ENCODE measurements around the gene RABEP2.

Gene RABEP2

DNA sequence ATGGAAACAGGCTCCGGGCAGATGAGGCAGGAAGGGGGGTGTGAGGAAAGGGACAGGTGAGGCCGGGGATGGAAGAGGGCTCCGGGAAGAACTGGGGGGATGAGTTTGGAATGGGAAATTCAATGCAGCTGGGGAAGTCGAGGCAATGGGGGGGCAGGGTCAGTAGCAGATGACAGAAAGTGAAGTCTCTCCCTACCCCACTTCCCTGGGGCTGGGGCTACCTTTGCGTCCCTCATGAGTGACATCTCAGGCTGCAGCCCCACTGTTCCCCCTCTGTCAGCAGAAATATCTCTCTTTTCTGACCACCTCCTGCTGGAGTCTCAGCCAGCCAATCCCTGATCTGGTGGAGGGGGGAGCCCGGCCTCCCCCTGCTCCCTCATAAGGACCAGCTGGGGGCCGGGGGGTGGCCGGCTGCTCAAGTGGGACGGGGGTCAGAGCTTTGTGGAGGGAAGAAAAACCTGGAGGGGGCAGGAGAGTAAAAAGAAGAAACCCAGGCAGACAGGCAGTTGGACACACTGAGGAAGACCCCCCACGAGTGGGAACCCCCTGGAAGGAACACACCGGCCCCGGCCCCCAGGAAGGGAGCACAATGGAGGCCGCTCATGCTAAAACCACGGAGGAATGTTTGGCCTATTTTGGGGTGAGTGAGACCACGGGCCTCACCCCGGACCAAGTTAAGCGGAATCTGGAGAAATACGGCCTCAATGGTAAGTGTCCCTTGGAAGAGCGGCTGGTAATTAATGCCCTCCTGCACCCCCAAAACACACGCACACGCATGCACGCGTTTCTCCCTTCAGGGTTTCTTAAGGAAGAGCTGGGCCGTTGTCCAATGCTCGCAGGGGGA lies 46.7 kb downstream of the RABEP2 start, which contains the start of gene ATP2A1:
ATP2A1 (plus strand) TSS at position 406 of the 844 bp plus-strand sequence; CDS start at position 590, 184 bp downstream.
- CTCF ChIA-PET = no interaction called here
- POLR2A ChIA-PET = interaction anchor here (1.6 to 2.6 kb wide), 3 partner anchors 16 to 72 kb away, joined by 3 to 17 read pairs (median 7); partner anchors contain the start of genes NFATC2IP and SH2B1
- TF ChIP-seq FOXA1 (IDR thresholded peaks at IDR 0.05) (no peak), L3MBTL2 (conservative IDR thresholded peaks at IDR 0.05) (no peak), ARNT (IDR thresholded peaks at IDR 0.05) (no peak), FOXK2 (IDR thresholded peaks at IDR 0.05) (no peak), NFRKB (IDR thresholded peaks at IDR 0.05) (no peak), BHLHE40 (IDR thresholded peaks at IDR 0.05; ENCODE audit: borderline replicate concordance) (no peak), SUZ12 (IDR thresholded peaks at IDR 0.05) (no peak), SP1 (IDR thresholded peaks at IDR 0.05) (no peak), CTBP1 (IDR thresholded peaks at IDR 0.05; ENCODE audit: borderline replicate concordance) (no peak), FOXM1 (IDR thresholded peaks at IDR 0.05; ENCODE audit: borderline replicate concordance) (no peak), ELF4 (IDR thresholded peaks at IDR 0.05) (no peak), HDGF (IDR thresholded peaks at IDR 0.05; ENCODE audit: borderline replicate concordance) (no peak), TARDBP (IDR thresholded peaks at IDR 0.05) (no peak), LEF1 (IDR thresholded peaks at IDR 0.05; ENCODE audit: borderline replicate concordance) (no peak), ZNF384 (IDR thresholded peaks at IDR 0.05) (no peak)
- TF ChIP-seq, protein P1, sequence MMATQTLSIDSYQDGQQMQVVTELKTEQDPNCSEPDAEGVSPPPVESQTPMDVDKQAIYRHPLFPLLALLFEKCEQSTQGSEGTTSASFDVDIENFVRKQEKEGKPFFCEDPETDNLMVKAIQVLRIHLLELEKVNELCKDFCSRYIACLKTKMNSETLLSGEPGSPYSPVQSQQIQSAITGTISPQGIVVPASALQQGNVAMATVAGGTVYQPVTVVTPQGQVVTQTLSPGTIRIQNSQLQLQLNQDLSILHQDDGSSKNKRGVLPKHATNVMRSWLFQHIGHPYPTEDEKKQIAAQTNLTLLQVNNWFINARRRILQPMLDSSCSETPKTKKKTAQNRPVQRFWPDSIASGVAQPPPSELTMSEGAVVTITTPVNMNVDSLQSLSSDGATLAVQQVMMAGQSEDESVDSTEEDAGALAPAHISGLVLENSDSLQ (IDR thresholded peaks at IDR 0.05) = no peak
- no peak for DNase-seq (ENCODE audit: extremely low spot score)

DNA sequence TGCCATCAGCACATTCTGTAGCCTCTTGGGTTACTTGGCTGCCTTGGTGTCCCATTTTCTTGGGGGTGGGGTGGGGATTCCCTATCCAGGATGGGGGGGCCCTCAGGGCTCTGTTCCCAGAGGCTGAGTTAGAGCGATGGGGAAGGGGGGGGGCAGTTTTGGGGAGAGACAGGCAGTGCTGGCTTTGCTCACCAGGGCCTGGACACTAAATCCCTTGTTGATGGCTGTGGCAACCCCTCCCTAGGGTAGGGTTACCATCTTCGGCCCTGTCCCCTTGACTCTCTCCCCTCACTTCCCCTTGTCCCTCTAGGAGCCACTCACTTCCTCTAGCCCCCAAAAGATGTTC lies 47.4 kb downstream of the RABEP2 start:
- POLR2A ChIA-PET = interaction anchor here (0.8 kb wide), 1 partner anchor 55 kb away, joined by 4 read pairs; the partner anchor contains the start of gene ATXN2L
- DNase-seq (ENCODE audit: extremely low spot score) = no peak
- TF ChIP-seq BHLHE40 (IDR thresholded peaks at IDR 0.05; ENCODE audit: borderline replicate concordance) (no peak), L3MBTL2 (conservative IDR thresholded peaks at IDR 0.05) (no peak), HDGF (IDR thresholded peaks at IDR 0.05; ENCODE audit: borderline replicate concordance) (no peak), NFRKB (IDR thresholded peaks at IDR 0.05) (no peak), ARNT (IDR thresholded peaks at IDR 0.05) (no peak), SUZ12 (IDR thresholded peaks at IDR 0.05) (no peak), FOXA1 (IDR thresholded peaks at IDR 0.05) (no peak), SP1 (IDR thresholded peaks at IDR 0.05) (no peak), TARDBP (IDR thresholded peaks at IDR 0.05) (no peak), FOXM1 (IDR thresholded peaks at IDR 0.05; ENCODE audit: borderline replicate concordance) (no peak), ELF4 (IDR thresholded peaks at IDR 0.05) (no peak), FOXK2 (IDR thresholded peaks at IDR 0.05) (no peak)
- TF ChIP-seq, protein P1 (IDR thresholded peaks at IDR 0.05) = no peak
- CTCF ChIA-PET = no interaction called here

DNA sequence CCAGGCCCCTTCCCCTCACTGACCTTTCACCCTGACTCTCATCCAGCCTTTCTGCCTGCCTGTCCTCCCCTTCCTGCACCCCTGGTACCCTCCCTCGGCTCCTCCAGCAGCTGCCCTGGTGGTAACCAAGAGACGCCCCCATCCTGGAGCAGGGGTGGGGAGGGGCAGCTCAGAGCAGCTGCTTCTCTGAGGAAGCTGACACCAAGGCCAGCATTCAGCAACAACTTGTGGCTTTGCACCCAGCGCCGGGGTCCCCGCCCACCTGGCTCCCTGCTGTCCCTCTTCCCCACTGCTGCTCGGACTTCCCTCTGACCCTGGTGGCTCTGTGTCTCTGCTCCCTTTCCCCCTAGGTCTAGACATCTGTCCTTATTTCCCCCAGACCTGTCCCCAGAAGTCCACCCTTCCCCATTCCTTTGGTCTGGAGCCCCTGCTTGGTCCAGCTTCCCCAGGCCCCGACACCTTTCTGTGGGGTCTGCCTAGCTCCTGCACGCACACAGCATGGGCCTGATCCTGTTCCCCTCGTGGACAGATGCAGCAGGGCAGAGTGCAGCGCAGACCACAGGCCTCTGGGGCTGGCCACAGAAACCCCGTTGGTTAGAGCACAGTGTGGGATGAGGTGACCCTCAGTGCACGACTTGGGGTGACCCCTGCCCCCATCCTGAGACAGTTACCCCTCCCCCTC lies 47.9 kb downstream of the RABEP2 start:
- ChIA-PET POLR2A (interaction anchor here (0.6 to 1.0 kb wide), 5 partner anchors 14 to 68 kb away, joined by 3 to 4 read pairs (median 3); partner anchors contain the start of genes ATXN2L, SH2B1 and TUFM), CTCF (no interaction called here)
- no peak for TF ChIP-seq ZNF384 (IDR thresholded peaks at IDR 0.05)
- no peak for TF ChIP-seq FOXA1 (IDR thresholded peaks at IDR 0.05)
- TF ChIP-seq NFRKB (IDR thresholded peaks at IDR 0.05) = no peak
- no peak for TF ChIP-seq L3MBTL2 (conservative IDR thresholded peaks at IDR 0.05)
- TF ChIP-seq ARNT (IDR thresholded peaks at IDR 0.05) = no peak
- TF ChIP-seq ELF4 (IDR thresholded peaks at IDR 0.05) = no peak
- TF ChIP-seq LEF1 (IDR thresholded peaks at IDR 0.05; ENCODE audit: borderline replicate concordance) = no peak
- no peak for DNase-seq (ENCODE audit: extremely low spot score)

DNA sequence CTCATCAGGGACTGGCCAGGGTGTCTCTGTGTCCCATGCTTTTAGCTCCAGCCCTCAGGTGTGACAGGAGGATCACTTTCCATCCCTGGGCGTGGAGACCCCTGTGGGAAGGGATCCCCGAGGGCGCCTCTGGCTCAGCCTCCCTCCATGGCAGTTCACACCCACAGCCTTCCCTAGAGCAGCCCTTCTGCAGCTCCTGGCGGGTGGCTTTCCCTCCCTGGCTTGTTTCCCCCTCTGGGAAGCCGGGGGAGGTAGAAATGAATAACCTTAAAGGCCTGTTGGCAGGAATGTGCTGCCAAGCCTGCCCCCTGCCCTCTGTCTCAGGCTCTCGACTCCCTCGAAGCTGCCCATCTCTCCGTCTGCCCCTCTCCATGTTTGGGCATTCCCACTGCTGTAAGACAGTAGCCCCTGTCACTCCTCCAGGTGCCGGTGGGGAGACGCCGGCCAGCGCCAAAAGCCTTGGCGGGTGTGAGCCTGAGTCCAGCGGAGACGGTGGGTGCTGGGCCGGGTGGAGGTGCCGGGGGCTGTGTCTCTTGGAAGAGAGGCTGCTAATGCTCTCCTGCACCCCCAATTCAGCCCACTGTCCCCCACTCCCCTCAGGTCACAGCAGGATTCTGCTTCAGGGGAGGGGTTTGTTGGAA lies 48.9 kb downstream of the RABEP2 start:
- POLR2A ChIA-PET = interaction anchor here (0.9 to 2.4 kb wide), 7 partner anchors 11 to 74 kb away, joined by 3 to 11 read pairs (median 5); partner anchors contain the start of genes ATXN2L, NFATC2IP and SH2B1
- TF ChIP-seq HDGF (IDR thresholded peaks at IDR 0.05; ENCODE audit: borderline replicate concordance) (no peak), LEF1 (IDR thresholded peaks at IDR 0.05; ENCODE audit: borderline replicate concordance) (no peak), TARDBP (IDR thresholded peaks at IDR 0.05) (no peak), L3MBTL2 (conservative IDR thresholded peaks at IDR 0.05) (no peak), CTBP1 (IDR thresholded peaks at IDR 0.05; ENCODE audit: borderline replicate concordance) (no peak), FOXK2 (IDR thresholded peaks at IDR 0.05) (no peak), SP1 (IDR thresholded peaks at IDR 0.05) (no peak), ZNF384 (IDR thresholded peaks at IDR 0.05) (no peak), ELF4 (IDR thresholded peaks at IDR 0.05) (no peak), FOXA1 (IDR thresholded peaks at IDR 0.05) (no peak), BHLHE40 (IDR thresholded peaks at IDR 0.05; ENCODE audit: borderline replicate concordance) (no peak), FOXM1 (IDR thresholded peaks at IDR 0.05; ENCODE audit: borderline replicate concordance) (no peak)
- TF ChIP-seq, protein P1 (IDR thresholded peaks at IDR 0.05) = no peak
- DNase-seq (ENCODE audit: extremely low spot score) = no peak
- CTCF ChIA-PET = no interaction called here
